ENCODE results near the gene FNBP1. TPM values are rescaled to one million over a fixed set of nuclear protein-coding genes. Genes with fewer than 3 reads are reported as not detected.

Gene FNBP1
- total RNA-seq, 1 donor from 2014 or later, result 63.5 TPM

DNA sequence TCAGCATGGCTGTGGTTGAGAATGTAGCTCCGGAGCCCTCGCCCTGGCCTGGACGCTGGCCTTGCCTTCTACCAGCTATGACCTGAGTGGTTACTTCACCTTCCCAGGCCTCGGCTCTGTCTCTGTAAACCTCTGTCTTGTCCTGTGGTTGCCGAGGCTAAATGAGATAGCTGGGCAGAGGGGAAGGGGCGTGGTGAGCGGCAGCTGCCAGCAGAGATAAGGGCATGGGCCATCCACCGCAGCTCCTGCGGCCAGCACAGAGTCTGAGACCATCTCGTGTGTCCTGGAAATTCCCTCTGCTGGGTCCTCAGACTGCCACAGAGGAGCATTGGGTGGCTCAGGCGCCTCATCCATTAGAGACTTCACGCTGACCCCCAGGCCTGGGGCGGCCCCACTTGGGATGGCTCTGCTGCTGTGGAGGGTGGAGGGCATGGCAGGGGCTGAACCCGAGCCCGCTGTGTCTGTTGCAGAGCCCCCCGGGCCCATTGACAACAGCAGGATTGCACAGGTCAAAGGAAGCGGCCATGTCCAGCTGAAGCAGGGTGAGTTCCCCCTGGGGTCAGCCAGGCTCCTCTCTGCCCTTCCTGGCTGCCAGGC is 163.8 kb downstream of the FNBP1 start:
- H3K36me3 ChIP-seq (ENCODE audit: insufficient read depth, low read length), result peaks cover 2% of the 10 kb centered on the region

GRCh38 chr9:129878291-129878690 is 164.7 kb downstream of the FNBP1 start:
- peaks cover 6% of the 10 kb centered on the region for H3K4me1 ChIP-seq (ENCODE audit: insufficient read depth, low read length)
- no peak overlapping the region for H3K27ac ChIP-seq (ENCODE audit: low read depth, low read length)
- no peaks in the 10 kb centered on the region for H3K9me3 ChIP-seq (ENCODE audit: insufficient read depth, low read depth, low read length)
- no peak overlapping the region for H3K9ac ChIP-seq (ENCODE audit: low read length)
- FAIRE-seq (no peak), DNase-seq (ENCODE audit: low read depth) (no peak)
- no peak overlapping the region for H3K4me2 ChIP-seq (ENCODE audit: low read length)
- no peaks in the 10 kb centered on the region for H3K27me3 ChIP-seq (ENCODE audit: insufficient read depth, low read length)
- H3K79me2 ChIP-seq (ENCODE audit: insufficient read depth, low read length), result no peaks in the 10 kb centered on the region
- peaks cover 2% of the 10 kb centered on the region for H3K36me3 ChIP-seq (ENCODE audit: insufficient read depth, low read length)
- H2AFZ ChIP-seq (ENCODE audit: low read depth, low read length), result no peak overlapping the region
- H3K36me3 Mint-ChIP-seq (ENCODE audit: low read depth, unreplicated experiment), result peaks cover 17% of the 10 kb centered on the region
- no peaks in the 10 kb centered on the region for H3K9me3 Mint-ChIP-seq (ENCODE audit: unreplicated experiment)
- peaks cover 6% of the 10 kb centered on the region for H4K20me1 ChIP-seq (ENCODE audit: insufficient read depth, low read length)
- no peak overlapping the region for H3K4me3 Mint-ChIP-seq (ENCODE audit: unreplicated experiment)
- no peak overlapping the region for H3K27ac Mint-ChIP-seq (ENCODE audit: unreplicated experiment)
- no peak overlapping the region for H3K4me3 ChIP-seq (ENCODE audit: insufficient read depth, low read depth, low read length)
- no peaks in the 10 kb centered on the region for H3K27me3 Mint-ChIP-seq (ENCODE audit: low read depth, unreplicated experiment)
- H3K4me1 Mint-ChIP-seq (ENCODE audit: low read depth, unreplicated experiment), result no peaks in the 10 kb centered on the region
- TF ChIP-seq, protein P1, sequence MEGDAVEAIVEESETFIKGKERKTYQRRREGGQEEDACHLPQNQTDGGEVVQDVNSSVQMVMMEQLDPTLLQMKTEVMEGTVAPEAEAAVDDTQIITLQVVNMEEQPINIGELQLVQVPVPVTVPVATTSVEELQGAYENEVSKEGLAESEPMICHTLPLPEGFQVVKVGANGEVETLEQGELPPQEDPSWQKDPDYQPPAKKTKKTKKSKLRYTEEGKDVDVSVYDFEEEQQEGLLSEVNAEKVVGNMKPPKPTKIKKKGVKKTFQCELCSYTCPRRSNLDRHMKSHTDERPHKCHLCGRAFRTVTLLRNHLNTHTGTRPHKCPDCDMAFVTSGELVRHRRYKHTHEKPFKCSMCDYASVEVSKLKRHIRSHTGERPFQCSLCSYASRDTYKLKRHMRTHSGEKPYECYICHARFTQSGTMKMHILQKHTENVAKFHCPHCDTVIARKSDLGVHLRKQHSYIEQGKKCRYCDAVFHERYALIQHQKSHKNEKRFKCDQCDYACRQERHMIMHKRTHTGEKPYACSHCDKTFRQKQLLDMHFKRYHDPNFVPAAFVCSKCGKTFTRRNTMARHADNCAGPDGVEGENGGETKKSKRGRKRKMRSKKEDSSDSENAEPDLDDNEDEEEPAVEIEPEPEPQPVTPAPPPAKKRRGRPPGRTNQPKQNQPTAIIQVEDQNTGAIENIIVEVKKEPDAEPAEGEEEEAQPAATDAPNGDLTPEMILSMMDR (IDR thresholded peaks at IDR 0.05; ENCODE audit: insufficient read depth, low read depth, low read length), result no peak
- TF ChIP-seq EZH2 (IDR thresholded peaks at IDR 0.05; ENCODE audit: insufficient read depth, low read length), result no peak

More for the DNA sequence above, 163.8 kb downstream of the FNBP1 start:
- Histone ChIP-seq H3K79me2 (ENCODE audit: insufficient read depth, low read length) (no peaks in the 10 kb centered on the region), H4K20me1 (ENCODE audit: insufficient read depth, low read length) (peaks cover 6% of the 10 kb centered on the region), H3K27me3 (ENCODE audit: insufficient read depth, low read length) (no peaks in the 10 kb centered on the region), H3K4me2 (ENCODE audit: low read length) (no peak overlapping the region), H2AFZ (ENCODE audit: low read depth, low read length) (no peak overlapping the region), H3K4me3 (ENCODE audit: insufficient read depth, low read depth, low read length) (no peak overlapping the region), H3K27ac (ENCODE audit: low read depth, low read length) (no peak overlapping the region), H3K9ac (ENCODE audit: low read length) (no peak overlapping the region), H3K9me3 (ENCODE audit: insufficient read depth, low read depth, low read length) (no peaks in the 10 kb centered on the region), H3K4me1 (ENCODE audit: insufficient read depth, low read length) (peaks cover 10% of the 10 kb centered on the region)
- H3K27ac Mint-ChIP-seq (ENCODE audit: unreplicated experiment), result no peak overlapping the region
- peaks cover 14% of the 10 kb centered on the region for H3K36me3 Mint-ChIP-seq (ENCODE audit: low read depth, unreplicated experiment)
- H3K4me3 Mint-ChIP-seq (ENCODE audit: unreplicated experiment), result no peak overlapping the region
- no peak for TF ChIP-seq EZH2 (IDR thresholded peaks at IDR 0.05; ENCODE audit: insufficient read depth, low read length)
- TF ChIP-seq, protein P1 (IDR thresholded peaks at IDR 0.05; ENCODE audit: insufficient read depth, low read depth, low read length), result no peak
- no peaks in the 10 kb centered on the region for H3K9me3 Mint-ChIP-seq (ENCODE audit: unreplicated experiment)
- FAIRE-seq (no peak), DNase-seq (ENCODE audit: low read depth) (no peak)
- peaks cover 3% of the 10 kb centered on the region for H3K4me1 Mint-ChIP-seq (ENCODE audit: low read depth, unreplicated experiment)
- H3K27me3 Mint-ChIP-seq (ENCODE audit: low read depth, unreplicated experiment), result no peaks in the 10 kb centered on the region

- no peaks in the 10 kb centered on the region for H3K4me1 Mint-ChIP-seq (ENCODE audit: low read depth, unreplicated experiment)
- no peak for FAIRE-seq
- TF ChIP-seq, protein P1 (IDR thresholded peaks at IDR 0.05; ENCODE audit: insufficient read depth, low read depth, low read length), result no peak
- TF ChIP-seq EZH2 (IDR thresholded peaks at IDR 0.05; ENCODE audit: insufficient read depth, low read length), result no peak
These were observed 166.2 kb downstream of the FNBP1 start for GRCh38 chr9:129876815-129877214.

More at GRCh38 chr9:129876815-129877214, 166.2 kb downstream of the FNBP1 start:
- Histone ChIP-seq H2AFZ (ENCODE audit: low read depth, low read length) (no peak overlapping the region), H3K36me3 (ENCODE audit: insufficient read depth, low read length) (peaks cover 2% of the 10 kb centered on the region), H3K27me3 (ENCODE audit: insufficient read depth, low read length) (no peaks in the 10 kb centered on the region), H3K79me2 (ENCODE audit: insufficient read depth, low read length) (no peaks in the 10 kb centered on the region), H4K20me1 (ENCODE audit: insufficient read depth, low read length) (peaks cover 6% of the 10 kb centered on the region), H3K9me3 (ENCODE audit: insufficient read depth, low read depth, low read length) (no peaks in the 10 kb centered on the region), H3K9ac (ENCODE audit: low read length) (no peak overlapping the region), H3K27ac (ENCODE audit: low read depth, low read length) (no peak overlapping the region), H3K4me1 (ENCODE audit: insufficient read depth, low read length) (peaks cover 6% of the 10 kb centered on the region), H3K4me2 (ENCODE audit: low read length) (no peak overlapping the region), H3K4me3 (ENCODE audit: insufficient read depth, low read depth, low read length) (no peak overlapping the region)
- Mint-ChIP-seq H3K36me3 (ENCODE audit: low read depth, unreplicated experiment) (peaks cover 17% of the 10 kb centered on the region), H3K9me3 (ENCODE audit: unreplicated experiment) (no peaks in the 10 kb centered on the region), H3K4me3 (ENCODE audit: unreplicated experiment) (no peak overlapping the region), H3K27me3 (ENCODE audit: low read depth, unreplicated experiment) (no peaks in the 10 kb centered on the region), H3K27ac (ENCODE audit: unreplicated experiment) (no peak overlapping the region)
- no peak for DNase-seq (ENCODE audit: low read depth)
